H9 (cell line): Measurements from ENCODE around the gene EVX2. TPM values are rescaled to one million over a fixed set of nuclear protein-coding genes. Genes with fewer than 3 reads are reported as not detected.

Source experiments
- DNase-seq: peaks from one replicate; pipeline ENCODE4 v3.0.0-alpha.2; 2017
- H2AFZ ChIP-seq: one replicate; pipeline ENCODE4 v1.6.1; 2013; ENCODE audit warnings: mild to moderate bottlenecking, low read length, control low read depth, moderate library complexity
- H2AK5ac ChIP-seq: 2 replicates; pipeline ENCODE4 v1.6.1; 2013; ENCODE audit warnings: low read length, control low read depth, mixed read lengths; ENCODE audit not compliant: insufficient read length
- H2BK120ac ChIP-seq: one replicate; pipeline ENCODE4 v1.6.1; 2013; ENCODE audit warnings: low read depth, mild to moderate bottlenecking, low read length, control low read depth, inconsistent platforms; ENCODE audit not compliant: poor library complexity, severe bottlenecking
- H2BK12ac ChIP-seq: 2 replicates; pipeline ENCODE4 v1.6.1; 2013; ENCODE audit warnings: low read length, control low read depth, mixed read lengths, low read depth; ENCODE audit not compliant: insufficient read length
- H2BK15ac ChIP-seq: 2 replicates; pipeline ENCODE4 v1.6.1; 2013; ENCODE audit warnings: low read depth, low read length, control low read depth
- H2BK20ac ChIP-seq: one replicate; pipeline ENCODE4 v1.6.1; 2013; ENCODE audit warnings: low read depth, mild to moderate bottlenecking, low read length, control low read depth, inconsistent platforms; ENCODE audit not compliant: poor library complexity, severe bottlenecking
- H2BK5ac ChIP-seq: 2 replicates; pipeline ENCODE4 v1.6.1; 2013; ENCODE audit warnings: low read length, control low read depth, mixed read lengths; ENCODE audit not compliant: insufficient read length
- H3K14ac ChIP-seq: 2 replicates; pipeline ENCODE4 v1.6.1; 2013; ENCODE audit warnings: low read length, control low read depth; ENCODE audit not compliant: insufficient read depth
- H3K18ac ChIP-seq: 2 replicates; pipeline ENCODE4 v1.6.1; 2013; ENCODE audit warnings: low read depth, mild to moderate bottlenecking, mixed read lengths, low read length, control low read depth; ENCODE audit not compliant: insufficient read length
- H3K23ac ChIP-seq: 2 replicates; pipeline ENCODE4 v1.6.1; 2013; ENCODE audit warnings: low read length, control low read depth, mixed read lengths, low read depth; ENCODE audit not compliant: insufficient read length
- H3K23me2 ChIP-seq: 2 replicates; pipeline ENCODE4 v1.6.1; 2013; ENCODE audit warnings: low read depth, mild to moderate bottlenecking, mixed read lengths, low read length, control low read depth; ENCODE audit not compliant: insufficient read length, poor library complexity, severe bottlenecking
- H3K27ac ChIP-seq: 2 replicates; pipeline ENCODE4 v1.5.1; 2013; ENCODE audit warnings: low read length, control low read depth, mixed read lengths, low read depth; ENCODE audit not compliant: insufficient read length
- H3K27me3 ChIP-seq: 2 replicates; pipeline ENCODE4 v1.6.1; 2013; ENCODE audit warnings: low read length, control low read depth, inconsistent platforms; ENCODE audit not compliant: insufficient read depth
- H3K4ac ChIP-seq: 2 replicates; pipeline ENCODE4 v1.6.1; 2013; ENCODE audit warnings: low read depth, mild to moderate bottlenecking, control low read depth, inconsistent platforms, low read length, moderate library complexity
- H3K4me1 ChIP-seq: 2 replicates; pipeline ENCODE4 v1.6.1; 2013; ENCODE audit warnings: low read length, control low read depth, inconsistent platforms; ENCODE audit not compliant: insufficient read depth
- H3K4me2 ChIP-seq: 2 replicates; pipeline ENCODE4 v1.6.1; 2013; ENCODE audit warnings: low read length, control low read depth, mixed read lengths; ENCODE audit not compliant: insufficient read length, insufficient read depth
- H3K56ac ChIP-seq: 2 replicates; pipeline ENCODE4 v1.6.1; 2013; ENCODE audit warnings: low read depth, mild to moderate bottlenecking, mixed read lengths, low read length, control low read depth; ENCODE audit not compliant: insufficient read length
- H3K79me1 ChIP-seq: 2 replicates; pipeline ENCODE4 v1.6.1; 2013; ENCODE audit warnings: low read depth, mild to moderate bottlenecking, moderate library complexity, low read length, control low read depth, inconsistent platforms; ENCODE audit not compliant: insufficient read depth, poor library complexity, severe bottlenecking
- H3K79me2 ChIP-seq: 2 replicates; pipeline ENCODE4 v1.6.1; 2013; ENCODE audit warnings: low read length, control low read depth, inconsistent platforms; ENCODE audit not compliant: insufficient read depth
- H3K9ac ChIP-seq: 2 replicates; pipeline ENCODE4 v1.6.1; 2013; ENCODE audit warnings: low read length, control low read depth, mixed read lengths; ENCODE audit not compliant: insufficient read length; ENCODE audit errors: extremely low read depth
- H3K9me3 ChIP-seq: one replicate; pipeline ENCODE4 v1.6.1; 2013; ENCODE audit warnings: low read depth, low read length, inconsistent platforms; ENCODE audit not compliant: control insufficient read depth
- H3T11ph ChIP-seq: one replicate; pipeline ENCODE4 v1.6.1; 2013; ENCODE audit warnings: mild to moderate bottlenecking, low read length, control low read depth, inconsistent platforms
- H4K20me1 ChIP-seq: one replicate; pipeline ENCODE4 v1.6.1; 2013; ENCODE audit not compliant: control insufficient read depth, insufficient read length, insufficient read depth
- H4K5ac ChIP-seq: 2 replicates; pipeline ENCODE4 v1.6.1; 2013; ENCODE audit warnings: low read depth, mild to moderate bottlenecking, mixed read lengths, low read length, control low read depth; ENCODE audit not compliant: insufficient read length
- H4K8ac ChIP-seq: replicated peaks from 2 replicates; pipeline ENCODE4 v1.6.1; 2013; ENCODE audit warnings: low read length, control low read depth, mixed read lengths, low read depth; ENCODE audit not compliant: insufficient read length
- H4K91ac ChIP-seq: 2 replicates; pipeline ENCODE4 v1.6.1; 2013; ENCODE audit warnings: low read depth, mild to moderate bottlenecking, moderate library complexity, mixed read lengths, low read length, control low read depth; ENCODE audit not compliant: insufficient read length
- H3K27ac Mint-ChIP-seq, 3 experiments: 2 replicates in 2 of 3; 3 replicates in 1 of 3; pipeline ENCODE4 v1.8.0; 2020 to 2021; ENCODE audit warnings: mixed read lengths in 3 of 3, mild to moderate bottlenecking in 1 of 3, moderate library complexity in 1 of 3
- H3K27me3 Mint-ChIP-seq: 2 replicates; pipeline ENCODE4 v1.8.0; 2021; ENCODE audit warnings: low read depth, mild to moderate bottlenecking, moderate library complexity, mixed read lengths
- H3K36me3 Mint-ChIP-seq, 3 experiments: 2 replicates in 2 of 3; 3 replicates in 1 of 3; pipeline ENCODE4 v1.8.0; 2020 to 2021; ENCODE audit warnings: low read depth in 3 of 3, mixed read lengths in 3 of 3; ENCODE audit not compliant: insufficient read depth in 1 of 3
- H3K4me1 Mint-ChIP-seq, 2 experiments: 2 replicates each; pipeline ENCODE4 v1.8.0; 2020; ENCODE audit warnings: mixed read lengths in 2 of 2
- H3K4me3 Mint-ChIP-seq, 2 experiments: 2 replicates in 1 of 2; 3 replicates in 1 of 2; pipeline ENCODE4 v1.8.0; 2020 to 2021; ENCODE audit warnings: mild to moderate bottlenecking in 2 of 2, mixed read lengths in 2 of 2, moderate library complexity in 1 of 2
- H3K9me3 Mint-ChIP-seq, 2 experiments: 2 replicates in 1 of 2; 3 replicates in 1 of 2; pipeline ENCODE4 v1.8.0; 2020; ENCODE audit warnings: mild to moderate bottlenecking in 2 of 2, mixed read lengths in 2 of 2, moderate library complexity in 1 of 2
- WGBS: extraction: QIAGEN DNeasy Blood & Tissue Kit; methylation state at CpG from one replicate; pipeline ENCODE4 v1.1.7; 2013; ENCODE audit warnings: missing lambda C conversion rate, low lambda C conversion rate, mixed read lengths; ENCODE audit not compliant: insufficient read length; ENCODE audit errors: extremely low coverage; 5-methylcytosine and 5-hydroxymethylcytosine counted together
- total RNA-seq: library from RNA; stranded (reverse); gene quantifications from 2 replicates; pipeline ENCODE4 v1.2.1, GENCODE V29; 2021
- TF ChIP-seq, protein P1 (sequence below): fragments of 200-600 bp; sonication (generic); conservative IDR thresholded peaks from 3 replicates; pipeline ENCODE4 v1.8.0; 2021; ENCODE audit warnings: antibody characterized with exemption, mild to moderate bottlenecking

The EVX2 gene
- total RNA-seq, 1 experiment from 2014 or later, result not detected

DNA sequence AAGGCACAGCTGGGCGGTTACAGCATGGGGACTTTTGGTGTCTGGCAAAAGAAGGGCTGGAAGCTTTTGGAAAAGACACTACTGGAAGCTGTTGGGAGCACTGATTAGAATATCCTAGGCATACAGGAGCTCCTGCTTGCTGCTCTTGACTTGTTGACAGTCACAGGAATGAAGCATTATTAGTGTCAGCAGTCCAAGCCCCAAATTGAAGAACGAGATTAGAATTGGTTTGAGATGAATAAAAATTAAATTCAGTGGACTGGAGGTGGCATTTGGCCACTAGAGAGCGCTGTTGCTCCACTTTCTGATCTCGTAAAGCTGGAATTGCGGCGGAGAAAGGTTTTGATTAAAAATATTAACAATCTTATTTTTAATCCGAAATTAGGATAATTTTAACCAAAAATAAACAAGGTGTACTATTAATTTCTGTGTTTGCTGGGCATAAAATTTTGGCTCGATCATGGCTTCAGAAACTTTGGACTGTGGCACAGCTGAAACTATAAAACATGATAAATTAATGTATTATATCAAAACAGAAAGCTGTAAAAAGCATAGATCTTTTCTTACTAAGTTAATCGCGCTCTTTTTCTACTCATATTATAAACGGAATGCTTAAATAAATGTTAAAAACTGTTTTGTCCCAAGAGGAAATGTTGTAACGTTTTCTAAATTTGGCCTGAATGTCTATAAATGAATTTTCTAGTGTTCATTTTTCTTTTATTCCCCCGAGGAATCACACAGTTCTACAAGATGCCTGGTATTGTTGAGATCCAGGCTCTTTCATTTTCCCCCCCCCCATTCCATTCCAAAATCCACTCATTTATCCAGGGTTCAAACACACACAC lies 43.4 kb upstream of the EVX2 start:
- Histone ChIP-seq H2AK5ac (no peak overlapping the region), H3K27me3 (peaks cover 89% of the 10 kb centered on the region), H2BK20ac (no peak overlapping the region), H3K4ac (no peak overlapping the region), H4K8ac (no peak overlapping the region), H3K9me3 (no peaks in the 10 kb centered on the region), H3K14ac (no peak overlapping the region), H3K56ac (no peak overlapping the region), H3T11ph (no peak overlapping the region), H4K91ac (no peak overlapping the region), H3K27ac (no peak overlapping the region), H3K23ac (no peak overlapping the region), H4K5ac (no peak overlapping the region), H2BK120ac (no peak overlapping the region), H3K79me2 (no peaks in the 10 kb centered on the region), H4K20me1 (no peaks in the 10 kb centered on the region), H3K9ac (no peak overlapping the region), H2BK15ac (no peak overlapping the region), H3K79me1 (no peaks in the 10 kb centered on the region), H2BK5ac (no peak overlapping the region), H3K4me2 (no peak overlapping the region), H3K18ac (no peak overlapping the region), H3K23me2 (no peaks in the 10 kb centered on the region), H2AFZ (no peak overlapping the region), H2BK12ac (no peak overlapping the region), H3K4me1 (no peaks in the 10 kb centered on the region)
- Mint-ChIP-seq H3K27me3 (peaks cover 97% of the 10 kb centered on the region), H3K4me1 (peaks cover 12 to 22% of the 10 kb centered on the region in 2 experiments), H3K9me3 (peaks cover 0 to 13% of the 10 kb centered on the region in 2 experiments; a peak in 4 of 5 replicates), H3K4me3 (no peak overlapping the region), H3K27ac (no peak overlapping the region), H3K36me3 (no peaks in the 10 kb centered on the region; a peak in 2 of 7 replicates)
- DNase-seq, result peak; percentile 31
- no CpG with 5 or more reads among the region's 13 CpGs for WGBS
- TF ChIP-seq, protein P1, sequence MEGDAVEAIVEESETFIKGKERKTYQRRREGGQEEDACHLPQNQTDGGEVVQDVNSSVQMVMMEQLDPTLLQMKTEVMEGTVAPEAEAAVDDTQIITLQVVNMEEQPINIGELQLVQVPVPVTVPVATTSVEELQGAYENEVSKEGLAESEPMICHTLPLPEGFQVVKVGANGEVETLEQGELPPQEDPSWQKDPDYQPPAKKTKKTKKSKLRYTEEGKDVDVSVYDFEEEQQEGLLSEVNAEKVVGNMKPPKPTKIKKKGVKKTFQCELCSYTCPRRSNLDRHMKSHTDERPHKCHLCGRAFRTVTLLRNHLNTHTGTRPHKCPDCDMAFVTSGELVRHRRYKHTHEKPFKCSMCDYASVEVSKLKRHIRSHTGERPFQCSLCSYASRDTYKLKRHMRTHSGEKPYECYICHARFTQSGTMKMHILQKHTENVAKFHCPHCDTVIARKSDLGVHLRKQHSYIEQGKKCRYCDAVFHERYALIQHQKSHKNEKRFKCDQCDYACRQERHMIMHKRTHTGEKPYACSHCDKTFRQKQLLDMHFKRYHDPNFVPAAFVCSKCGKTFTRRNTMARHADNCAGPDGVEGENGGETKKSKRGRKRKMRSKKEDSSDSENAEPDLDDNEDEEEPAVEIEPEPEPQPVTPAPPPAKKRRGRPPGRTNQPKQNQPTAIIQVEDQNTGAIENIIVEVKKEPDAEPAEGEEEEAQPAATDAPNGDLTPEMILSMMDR, result peak; percentile 92
